Measurements from ENCODE around the gene ZNF740.

DNA sequence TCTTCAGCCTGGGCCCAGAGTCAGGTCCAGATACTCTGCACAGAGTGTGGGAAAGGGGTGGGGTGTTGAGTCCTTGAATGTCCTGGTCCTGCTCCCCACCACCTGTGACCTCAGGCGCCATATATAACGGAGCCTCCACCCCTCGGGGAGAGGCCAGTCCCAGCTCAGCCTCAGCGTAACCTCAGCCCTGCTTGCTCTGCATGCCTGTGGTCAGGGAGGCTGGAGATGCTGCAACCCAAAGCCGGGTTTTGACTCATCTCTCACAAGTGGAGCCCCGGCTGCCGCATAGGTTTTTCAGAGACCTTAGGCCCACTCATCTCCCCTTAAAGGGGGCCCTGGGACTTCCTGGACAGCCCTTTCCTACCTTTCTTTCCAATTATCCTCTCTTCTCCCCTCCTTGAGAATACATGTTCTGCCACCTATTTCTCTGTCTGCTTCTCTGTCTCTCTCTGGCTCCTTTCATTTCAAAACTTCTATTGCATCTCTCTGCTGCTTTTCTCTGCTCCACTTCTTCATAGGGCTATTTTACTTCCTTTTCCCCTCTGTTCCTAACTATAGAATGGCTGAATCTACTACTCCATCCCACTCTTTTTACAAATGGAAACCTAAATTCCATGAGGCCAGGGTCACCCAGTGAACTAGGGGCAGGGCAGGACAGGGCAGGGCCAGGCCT lies 25.4 kb downstream of the ZNF740 start:
- TF ChIP-seq, protein P1, sequence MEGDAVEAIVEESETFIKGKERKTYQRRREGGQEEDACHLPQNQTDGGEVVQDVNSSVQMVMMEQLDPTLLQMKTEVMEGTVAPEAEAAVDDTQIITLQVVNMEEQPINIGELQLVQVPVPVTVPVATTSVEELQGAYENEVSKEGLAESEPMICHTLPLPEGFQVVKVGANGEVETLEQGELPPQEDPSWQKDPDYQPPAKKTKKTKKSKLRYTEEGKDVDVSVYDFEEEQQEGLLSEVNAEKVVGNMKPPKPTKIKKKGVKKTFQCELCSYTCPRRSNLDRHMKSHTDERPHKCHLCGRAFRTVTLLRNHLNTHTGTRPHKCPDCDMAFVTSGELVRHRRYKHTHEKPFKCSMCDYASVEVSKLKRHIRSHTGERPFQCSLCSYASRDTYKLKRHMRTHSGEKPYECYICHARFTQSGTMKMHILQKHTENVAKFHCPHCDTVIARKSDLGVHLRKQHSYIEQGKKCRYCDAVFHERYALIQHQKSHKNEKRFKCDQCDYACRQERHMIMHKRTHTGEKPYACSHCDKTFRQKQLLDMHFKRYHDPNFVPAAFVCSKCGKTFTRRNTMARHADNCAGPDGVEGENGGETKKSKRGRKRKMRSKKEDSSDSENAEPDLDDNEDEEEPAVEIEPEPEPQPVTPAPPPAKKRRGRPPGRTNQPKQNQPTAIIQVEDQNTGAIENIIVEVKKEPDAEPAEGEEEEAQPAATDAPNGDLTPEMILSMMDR (IDR thresholded peaks at IDR 0.05): no peak
- no peak for TF ChIP-seq POLR2AphosphoS5 (IDR thresholded peaks at IDR 0.05; ENCODE audit: low read depth, low read length)
- TF ChIP-seq TCF7L2 (IDR thresholded peaks at IDR 0.05; ENCODE audit: low read depth, low read length): no peak
- TF ChIP-seq SIN3A (IDR thresholded peaks at IDR 0.05; ENCODE audit: borderline replicate concordance, insufficient read depth, low read depth, low read length): no peak

All from Panc1 (cell line).